Stimulated activated CD8-positive, alpha-beta memory T cell treated with anti-CD3 and anti-CD28 coated beads, Interleukin-4, amount 100 ng/mL, for 48 hours (primary cell): Measurements from ENCODE around the gene PDGFC.

ENCODE experiments used
- DNase-seq: peaks from one replicate; pipeline ENCODE4 v3.0.0-alpha.2; 2020

Gene PDGFC

DNA sequence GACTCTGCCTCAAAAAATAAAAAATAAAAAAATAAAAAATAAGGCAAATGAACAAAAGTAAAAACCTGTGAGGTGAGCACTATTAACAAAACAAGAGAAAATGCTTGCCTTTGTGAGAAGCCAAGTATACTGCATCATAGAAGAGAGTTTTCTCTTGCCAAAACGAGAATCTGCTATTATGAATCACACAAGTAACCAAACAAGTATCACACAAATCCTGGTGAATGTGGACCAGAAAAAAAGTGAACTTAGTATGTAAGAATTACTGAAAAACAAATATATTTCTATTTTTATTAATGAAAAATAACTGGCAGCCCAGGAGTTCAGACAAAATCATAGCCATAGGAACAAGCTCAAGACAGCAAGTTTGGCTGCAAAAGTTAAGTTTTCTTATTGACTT lies 193.5 kb downstream of the PDGFC start:
- no peak for DNase-seq

DNA sequence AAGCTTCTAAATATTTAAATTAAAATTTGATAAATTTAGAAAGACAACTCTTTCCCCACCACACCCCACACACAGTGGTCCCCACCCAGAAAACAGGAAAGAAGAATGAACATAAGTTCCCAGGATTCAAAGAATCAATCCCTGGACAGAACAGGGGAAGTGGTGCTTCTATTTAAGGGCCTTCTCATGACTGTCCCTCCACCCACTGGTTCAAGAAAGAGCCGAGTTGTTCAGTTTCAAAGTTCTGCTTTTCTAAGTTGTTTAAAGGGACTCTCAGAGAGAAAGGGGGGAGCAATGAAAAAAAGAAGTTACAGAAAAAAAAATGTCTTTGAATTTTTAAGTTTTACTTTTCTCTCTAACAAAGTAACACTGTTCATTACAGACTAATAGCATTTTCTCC lies 195.8 kb downstream of the PDGFC start:
- no peak for DNase-seq

DNA sequence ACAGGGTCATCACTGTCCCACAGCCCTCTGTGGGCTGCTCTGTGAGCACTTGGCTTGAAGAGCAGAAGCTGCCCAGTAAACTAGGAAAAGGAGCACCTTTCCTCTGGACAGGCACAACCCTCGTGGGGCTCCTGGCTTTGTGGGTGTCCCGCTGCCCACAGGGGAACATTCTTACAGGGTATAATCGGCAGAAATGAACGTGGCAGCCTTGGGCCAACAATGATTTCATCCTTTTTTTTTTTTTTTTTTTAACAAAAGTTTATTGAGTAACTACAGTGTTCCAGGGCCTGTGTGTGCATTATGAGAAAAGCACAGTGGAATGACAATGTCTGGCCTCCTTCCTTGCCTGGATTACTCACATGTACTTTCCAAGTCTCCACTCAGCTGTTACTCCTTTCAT lies 197.2 kb downstream of the PDGFC start:
- DNase-seq, result no peak

DNA sequence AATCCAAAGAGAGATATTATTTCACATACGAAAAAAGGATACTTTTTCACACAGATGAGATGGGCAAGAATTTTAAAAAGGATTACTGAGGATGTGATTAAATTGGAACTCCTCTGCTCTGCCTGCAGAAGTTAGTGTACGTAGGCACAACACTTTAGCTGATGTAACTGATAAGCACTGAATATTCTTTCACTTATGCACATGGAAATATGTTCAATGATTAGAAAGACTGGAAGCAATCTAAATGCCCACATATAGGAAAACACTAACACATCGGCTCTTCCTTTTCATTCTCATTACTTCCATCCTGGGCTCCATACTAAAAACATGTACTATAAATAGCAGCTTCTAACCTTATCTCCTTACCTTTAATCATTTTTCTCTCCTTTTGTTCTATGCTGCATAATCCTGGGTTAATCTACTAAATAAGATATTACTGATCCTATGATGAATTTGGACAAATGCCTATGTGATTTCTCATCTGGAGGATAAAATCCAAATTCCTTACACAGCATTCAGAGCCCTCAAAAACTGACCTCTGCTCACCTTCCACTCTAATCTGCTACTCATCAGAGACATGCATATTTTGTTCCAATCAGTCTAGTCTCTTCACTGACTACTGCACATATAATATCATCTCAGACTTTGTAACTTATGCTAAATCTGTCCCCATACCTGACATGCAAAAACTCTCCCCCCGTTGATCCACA lies 197.8 kb downstream of the PDGFC start:
- no peak for DNase-seq

DNA sequence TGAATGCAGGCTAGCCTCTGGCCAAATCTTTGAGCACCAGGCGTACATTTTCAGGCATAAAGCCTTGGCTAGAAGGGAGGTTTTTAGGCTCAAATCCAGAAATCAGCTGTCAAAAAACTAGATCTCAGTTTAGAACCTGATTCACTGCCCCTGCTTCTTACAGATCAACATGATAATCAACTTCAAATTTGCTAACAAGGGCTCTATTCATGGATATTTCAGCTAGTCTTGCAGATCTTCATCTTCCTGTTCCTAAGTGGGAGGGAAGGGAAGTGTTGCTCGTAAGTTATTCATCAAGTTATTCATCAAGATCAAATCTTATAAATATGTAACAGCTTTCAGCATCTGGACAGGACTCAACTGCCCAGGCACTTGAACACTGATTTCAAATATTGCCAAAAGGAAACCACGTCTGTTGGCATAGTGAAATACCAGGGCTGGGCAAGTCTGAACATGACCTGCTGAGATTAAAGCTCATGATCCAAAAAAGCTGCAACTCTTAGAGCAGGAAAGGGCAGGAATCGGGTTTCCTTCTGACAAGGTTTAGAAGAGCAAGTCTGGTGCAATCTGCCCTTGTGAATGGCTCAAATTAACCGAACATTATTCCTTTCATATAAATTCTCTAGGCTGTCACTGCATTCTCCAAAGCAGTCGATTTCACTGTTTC lies 200.3 kb downstream of the PDGFC start:
- no peak for DNase-seq

DNA sequence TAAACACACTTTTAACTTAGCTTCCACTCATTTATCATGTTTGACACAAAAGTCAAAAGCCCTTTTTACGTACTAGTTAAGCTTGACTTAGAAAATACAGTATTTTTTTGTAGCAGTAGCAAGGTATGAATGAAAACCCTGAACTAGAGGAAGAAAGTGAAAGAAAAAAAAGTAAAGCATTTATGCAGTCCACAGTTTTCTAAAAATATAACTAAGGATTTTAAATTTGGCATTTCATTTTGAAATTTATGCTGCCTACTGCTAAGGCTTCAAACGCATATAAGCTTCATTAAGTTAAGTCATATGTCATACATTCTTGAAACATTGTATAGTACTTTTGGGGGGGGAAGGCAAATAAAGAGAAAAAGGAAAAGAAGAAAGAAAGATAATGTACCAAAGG lies 201.5 kb downstream of the PDGFC start:
- DNase-seq, result no peak

DNA sequence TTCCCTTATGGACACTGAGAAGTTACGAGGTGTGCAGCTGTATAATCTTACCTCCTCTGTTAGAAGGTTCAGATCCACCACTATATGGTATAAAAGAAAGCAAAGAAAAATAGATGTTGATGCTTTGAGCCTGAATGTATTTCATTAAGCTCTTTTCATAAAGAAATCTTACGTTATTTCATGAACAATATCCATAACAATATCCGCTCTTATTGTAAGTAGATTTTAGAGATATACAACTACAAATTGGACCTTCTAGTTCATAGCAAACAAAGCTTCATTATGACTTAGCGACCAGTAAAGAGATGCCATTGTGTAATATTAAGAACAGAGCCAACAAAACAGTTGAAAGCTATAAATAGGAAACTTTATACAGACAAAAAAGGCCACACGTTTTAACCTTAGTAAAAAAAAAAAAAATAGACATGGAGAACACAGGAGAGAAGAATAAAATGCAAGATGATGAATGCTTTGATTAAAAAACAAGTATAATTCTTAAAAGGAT lies 203.6 kb downstream of the PDGFC start:
- no peak for DNase-seq

DNA sequence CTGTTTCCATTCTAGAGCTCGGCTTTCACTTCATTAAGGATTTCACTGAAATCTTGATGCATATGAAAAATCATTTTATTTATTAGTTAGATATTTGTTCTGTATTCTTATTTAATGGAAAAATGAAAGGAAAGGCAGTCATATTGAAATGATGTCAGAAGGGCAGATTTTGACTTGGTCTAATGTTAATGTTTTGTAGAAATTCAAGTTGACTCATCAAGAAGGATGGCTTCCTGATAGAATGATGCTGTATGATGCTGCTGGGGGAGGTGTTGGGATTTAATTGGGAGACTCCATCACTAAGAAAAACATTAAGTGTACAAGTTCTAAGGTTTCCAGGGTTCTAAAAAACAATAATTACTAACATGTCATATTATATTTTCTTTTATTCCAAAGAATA lies 204.8 kb downstream of the PDGFC start:
- DNase-seq, result no peak

DNA sequence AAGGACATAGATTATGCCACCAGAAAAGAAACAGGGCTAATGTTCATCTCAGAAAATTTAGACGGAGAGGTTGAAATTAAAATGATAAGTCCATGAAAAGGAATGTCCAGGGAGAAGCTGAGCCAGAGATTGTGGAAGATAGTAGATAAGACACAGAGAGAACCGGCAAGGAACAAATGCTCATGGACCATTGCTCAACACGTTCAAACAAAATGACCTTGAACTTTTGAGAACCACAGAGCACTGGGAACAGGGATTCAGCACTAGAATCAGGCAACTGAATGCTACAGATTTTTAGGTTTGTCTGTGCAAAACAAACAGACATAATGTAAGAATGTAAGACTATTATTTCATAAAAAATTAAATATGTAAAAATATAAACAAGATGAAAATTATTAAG lies 206.3 kb downstream of the PDGFC start:
- no peak for DNase-seq

DNA sequence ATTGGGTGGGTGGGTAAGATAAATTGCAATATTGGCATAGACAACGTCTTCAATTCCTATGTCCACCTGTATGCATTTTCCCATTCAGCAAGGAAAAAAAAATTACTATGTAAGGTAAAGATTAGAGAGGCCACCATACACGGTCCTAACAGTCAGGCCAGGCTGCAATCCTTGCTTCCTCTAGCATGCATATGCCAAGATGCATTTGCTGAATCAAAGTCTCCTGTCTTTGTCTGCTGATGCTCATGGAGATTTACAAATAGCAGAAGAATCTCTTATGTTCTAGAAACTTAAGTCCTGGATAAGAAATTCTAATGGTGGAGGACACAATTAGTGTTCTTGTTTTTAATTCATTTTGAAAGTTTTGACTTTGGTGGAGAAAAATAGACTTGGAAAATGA lies 206.8 kb downstream of the PDGFC start:
- no peak for DNase-seq

DNA sequence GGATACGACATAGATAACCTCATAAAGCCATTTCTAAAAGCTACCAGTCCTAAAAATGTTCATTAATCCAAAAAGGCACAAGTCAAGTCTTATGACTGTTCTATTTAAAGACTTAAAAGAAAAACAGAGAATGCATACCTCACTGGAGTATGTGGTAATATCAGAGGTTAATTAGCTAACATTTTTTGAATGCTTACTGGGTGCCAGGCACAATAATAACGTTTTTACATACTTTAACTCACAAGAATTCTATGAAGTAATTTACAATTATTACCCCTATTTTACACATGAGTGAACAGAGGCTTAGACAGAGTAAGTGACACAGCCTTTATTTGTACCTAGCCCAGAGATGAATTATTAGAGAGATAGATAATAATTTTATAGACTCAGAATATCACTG lies 207.5 kb downstream of the PDGFC start:
- no peak for DNase-seq

DNA sequence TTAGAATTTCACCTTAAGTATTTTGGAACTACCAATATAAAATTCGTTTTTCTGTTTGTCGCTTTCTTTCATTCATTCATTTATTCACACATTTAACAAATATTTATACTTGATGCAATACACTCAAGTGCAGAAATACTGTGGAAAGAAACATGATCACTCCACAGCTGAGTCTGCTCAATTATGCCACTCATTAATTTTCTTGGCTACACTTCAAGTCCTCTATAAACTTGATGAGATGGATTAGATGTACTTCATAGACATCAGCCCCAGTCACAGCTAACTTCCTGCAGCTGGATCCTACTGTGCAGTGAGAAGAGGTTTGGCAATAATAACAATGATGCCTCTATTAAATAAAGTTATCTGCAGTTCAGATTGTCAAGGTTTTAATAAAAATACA lies 208.1 kb downstream of the PDGFC start:
- no peak for DNase-seq

DNA sequence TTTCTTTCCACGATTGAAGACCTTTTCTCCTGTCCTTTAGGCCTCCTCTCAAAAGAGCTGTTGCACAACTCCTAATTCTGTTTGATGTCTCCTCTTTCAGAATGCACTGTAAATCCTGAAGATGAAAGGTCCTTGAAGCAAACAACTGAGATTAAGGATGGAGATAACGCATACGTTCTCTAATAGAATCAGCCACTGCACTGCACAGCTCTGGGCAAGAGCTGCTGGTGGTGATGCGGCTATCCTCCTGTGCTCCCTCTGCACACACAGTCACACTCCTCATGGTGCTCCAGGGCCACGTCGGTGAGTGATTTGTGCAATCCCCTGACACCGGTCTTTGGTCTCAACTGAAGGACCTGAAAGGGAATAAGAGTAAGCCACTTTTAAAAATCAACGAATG lies 208.7 kb downstream of the PDGFC start:
- no peak for DNase-seq

DNA sequence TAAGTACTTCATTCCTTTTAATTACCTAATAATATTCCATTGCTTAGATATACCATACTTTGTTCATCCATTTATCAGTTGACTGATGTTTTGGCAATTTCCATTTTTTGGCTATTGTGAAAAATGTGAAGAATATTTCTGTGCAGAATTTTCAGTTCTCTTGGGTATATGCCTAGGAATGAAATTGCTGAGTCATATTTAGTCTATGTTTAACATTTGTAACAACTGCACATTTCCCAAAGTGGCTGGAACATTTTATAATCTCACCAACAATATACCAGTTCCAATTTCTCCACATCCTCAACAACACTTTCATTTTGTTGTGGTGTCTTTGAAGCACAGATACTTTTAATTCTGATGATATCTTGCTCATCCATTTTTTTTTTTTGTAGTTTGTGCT lies 215.5 kb downstream of the PDGFC start:
- DNase-seq, result no peak

DNA sequence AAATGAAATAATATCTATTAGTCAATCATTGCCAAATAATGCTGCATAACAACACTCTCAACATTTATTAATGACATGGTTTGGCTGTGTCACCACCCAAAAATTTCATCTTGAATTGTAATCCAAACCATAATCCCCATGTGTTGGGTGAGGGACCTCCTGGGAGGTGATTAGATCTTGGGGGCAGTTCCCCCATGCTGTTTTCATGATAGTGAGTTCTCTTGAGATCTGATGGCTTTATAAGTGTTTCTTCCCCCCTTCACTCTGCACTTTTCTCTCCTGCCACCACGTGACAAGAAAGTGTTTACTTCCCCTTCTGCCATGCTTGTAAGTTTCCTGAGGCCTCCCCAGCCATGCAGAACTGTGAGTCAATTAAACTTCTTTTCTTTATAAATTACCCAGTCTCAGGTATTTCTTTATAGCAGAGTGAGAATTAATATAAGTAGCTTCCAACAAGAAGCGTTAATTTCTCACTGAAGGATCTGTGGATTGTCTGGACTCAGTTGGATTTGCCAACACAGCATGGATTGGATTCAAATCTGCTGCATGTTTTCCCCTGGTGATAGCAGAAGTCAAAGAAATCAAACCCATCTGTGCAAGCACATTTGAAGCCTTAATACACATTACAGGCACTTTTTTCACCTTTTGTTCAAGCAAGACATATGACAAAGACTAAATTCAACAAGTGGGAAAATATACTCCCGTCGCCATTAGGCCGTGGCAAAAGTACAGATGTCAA lies 216.6 kb downstream of the PDGFC start:
- no peak for DNase-seq

DNA sequence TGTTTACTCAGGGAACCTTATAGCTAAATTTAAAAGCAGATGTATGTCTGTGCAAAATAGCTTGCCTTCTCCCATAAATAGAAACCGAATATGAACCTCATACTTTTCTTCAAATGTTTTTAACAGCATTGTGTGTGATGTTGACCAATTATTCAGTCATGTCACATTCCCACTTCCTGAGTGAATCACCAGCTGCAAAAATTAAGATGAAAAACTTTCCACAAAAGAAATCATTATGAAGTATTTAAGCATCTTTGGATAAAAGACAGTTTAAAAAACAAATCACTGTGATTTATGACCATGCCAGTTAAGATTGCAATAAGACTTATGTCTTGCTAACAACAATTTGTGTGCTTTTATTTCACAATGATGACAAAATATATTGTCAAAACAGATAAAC lies 220.1 kb downstream of the PDGFC start:
- DNase-seq, result no peak

DNA sequence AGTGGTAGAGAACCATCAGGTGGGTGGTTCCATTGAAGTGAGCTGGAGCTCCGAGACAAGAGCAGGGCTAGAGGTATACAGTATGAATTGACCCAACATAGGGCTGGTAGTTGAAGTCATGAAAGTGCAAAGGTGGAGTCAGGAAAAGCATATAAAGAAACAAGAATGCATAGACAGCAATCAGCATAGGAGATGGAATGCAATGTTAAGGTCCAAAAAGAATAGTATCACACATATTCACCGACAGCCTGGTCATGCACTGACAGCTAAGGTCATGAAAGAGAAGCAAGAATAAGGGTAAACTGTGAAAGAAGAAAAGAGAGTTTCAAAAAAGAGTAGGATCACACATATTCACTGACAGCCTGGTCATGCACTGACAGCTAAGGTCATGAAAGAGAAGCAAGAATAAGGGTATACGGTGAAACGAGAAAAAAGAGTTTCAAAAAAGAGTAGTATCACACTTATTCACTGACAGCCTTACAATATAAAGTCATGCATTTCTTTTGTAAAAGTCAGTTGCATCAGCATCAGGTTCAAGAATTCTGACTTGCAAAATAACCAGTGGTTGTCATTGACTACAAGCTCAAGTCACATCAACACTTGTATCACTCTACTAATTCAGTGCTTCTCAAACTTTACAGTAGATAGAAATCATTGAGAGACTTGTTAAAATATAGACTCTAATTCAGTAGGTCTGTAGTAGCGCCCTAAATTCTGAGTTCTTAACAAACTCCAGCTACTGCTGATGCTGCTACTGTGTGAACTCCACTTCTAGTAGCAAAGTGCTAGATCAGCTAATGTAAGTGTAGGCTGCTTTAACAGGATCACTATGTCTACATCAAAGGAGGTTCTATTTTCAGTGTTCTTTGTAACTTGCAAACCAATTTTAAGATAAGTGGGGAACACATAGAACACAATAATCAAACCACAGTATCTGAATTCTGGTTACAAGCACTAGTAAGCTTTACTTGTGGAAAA lies 221.9 kb downstream of the PDGFC start:
- DNase-seq, result no peak

DNA sequence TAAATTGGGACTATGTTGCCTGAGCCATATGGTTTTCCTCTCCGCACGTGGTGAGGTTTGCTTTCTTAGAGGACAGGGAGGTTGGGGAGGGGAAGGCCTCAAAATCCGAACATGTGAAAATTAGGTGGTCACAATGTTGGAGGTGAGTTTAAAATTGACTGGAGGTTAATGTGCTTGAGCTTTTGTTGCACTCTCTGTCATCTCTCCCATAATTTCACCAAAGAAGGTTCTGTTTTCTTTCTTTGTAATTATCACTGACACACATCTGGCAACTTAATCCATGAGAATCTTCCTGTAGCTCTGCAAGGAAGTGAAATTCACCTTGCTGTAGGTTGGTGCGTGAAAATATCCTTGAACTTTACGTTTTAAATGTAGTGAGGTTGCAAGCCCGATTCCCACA lies 225.5 kb downstream of the PDGFC start:
- DNase-seq, result no peak

DNA sequence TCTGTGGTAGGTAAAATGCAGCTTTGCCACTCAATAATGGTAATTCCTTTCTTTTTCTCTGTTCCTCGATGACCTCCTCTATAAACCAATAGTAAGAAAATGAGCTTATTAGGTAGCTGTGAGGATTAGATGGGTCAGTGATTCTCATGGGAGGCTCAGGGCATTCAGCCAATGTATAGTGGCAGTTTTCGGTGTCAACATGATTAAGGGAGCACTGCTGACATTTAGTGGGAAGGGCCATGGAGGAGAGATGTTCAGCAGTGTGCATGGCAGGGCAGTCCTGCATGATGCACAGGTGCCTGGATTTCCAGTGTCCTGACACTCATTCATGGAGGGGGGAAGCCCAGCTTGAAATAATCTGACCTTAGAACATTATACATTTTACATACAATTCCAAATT lies 232.8 kb downstream of the PDGFC start:
- no peak for DNase-seq

DNA sequence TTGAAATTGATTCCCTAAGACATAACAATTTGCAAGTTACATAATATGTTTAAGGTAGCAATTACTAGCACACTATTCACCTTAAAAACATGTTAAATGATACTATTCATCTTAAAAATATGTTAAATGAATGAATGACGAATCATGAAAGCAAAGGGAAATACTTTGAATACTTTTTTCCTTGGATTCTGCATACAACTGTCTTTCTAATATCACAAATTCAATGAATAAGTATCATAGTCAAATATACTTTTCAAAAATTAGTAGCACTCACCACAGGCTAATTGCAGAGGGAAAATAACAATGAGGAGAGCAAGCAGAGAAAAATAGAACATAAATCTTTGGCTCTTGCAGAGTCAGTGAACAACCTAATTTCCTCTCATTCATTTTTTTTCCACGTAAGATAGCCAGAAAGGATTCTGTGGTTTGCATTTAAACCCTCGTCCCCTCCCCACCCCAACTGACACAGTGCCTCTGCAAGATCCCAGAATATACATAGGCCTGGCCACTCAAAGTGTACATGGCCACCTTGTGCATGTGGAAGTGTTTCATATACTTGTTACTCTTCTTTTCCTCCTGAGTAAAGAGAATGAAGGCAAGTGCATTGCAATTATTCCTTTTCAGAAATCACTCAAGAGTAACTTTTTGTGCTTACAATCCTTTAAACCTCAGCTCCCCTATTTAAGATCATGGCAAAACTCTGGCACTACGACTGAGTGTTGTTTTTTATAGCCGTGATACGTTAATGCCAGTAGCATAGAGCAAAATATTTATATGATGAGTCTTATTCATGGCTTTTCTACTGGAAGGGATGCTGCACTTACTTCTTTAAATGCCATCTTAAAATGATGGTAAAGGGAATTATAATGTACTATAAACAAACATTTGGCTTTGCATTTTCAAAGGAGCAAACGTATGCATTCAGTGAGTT lies 236.4 kb downstream of the PDGFC start:
- no peak for DNase-seq

DNA sequence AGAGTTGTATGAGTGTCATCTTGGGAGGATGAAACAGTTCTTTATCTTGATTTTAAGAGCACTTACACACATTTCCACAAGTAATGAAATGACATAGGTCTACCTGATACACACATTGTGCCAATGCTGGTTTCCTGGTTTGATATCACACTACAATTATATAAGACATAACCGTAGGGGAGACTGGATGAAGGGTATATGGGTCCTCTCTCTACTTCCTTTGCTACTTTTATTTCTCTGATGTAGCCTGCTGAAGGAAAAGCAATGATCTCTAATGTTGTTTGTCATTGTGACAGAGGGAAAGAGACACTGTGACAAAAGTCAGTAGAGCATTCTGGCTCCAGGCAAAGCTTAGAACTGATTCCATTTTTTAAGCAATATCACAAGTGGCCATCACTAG lies 238.0 kb downstream of the PDGFC start:
- DNase-seq, result no peak

DNA sequence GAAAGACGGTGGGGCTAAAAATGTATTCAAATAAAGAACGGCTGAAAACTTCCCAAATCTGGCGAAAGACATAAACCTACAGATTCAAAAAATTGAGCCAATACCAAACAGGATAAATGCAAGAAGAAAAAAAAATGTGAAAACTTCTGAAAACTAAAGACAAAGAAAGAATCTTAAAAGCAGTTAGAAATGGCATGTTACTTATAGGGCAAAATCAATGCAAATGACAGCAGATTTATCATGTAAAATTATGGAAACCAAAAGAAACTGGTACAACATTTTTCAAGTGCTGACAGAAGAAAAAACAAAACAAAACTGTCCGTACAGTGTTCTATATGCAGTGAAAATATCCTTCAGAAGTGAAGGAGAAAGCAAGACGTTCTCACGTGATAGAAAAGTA lies 239.0 kb downstream of the PDGFC start:
- no peak for DNase-seq
